Right kidney (tissue), 1 donor: ENCODE data around the gene NOL4L.
A peak's percentile ranks its signal among the peaks of the same experiment; 100 is the strongest.
"Not testable (repeated sequence)": the region's sequence is repeated elsewhere in the genome, so short reads cannot be mapped to it uniquely, and the experiment has no call there.

ENCODE experiments used
- DNase-seq: peaks from one replicate; pipeline ENCODE4 v3.0.0-alpha.2; 2016

The NOL4L gene

GRCh38 chr20:32507998-32508774, 76.9 kb downstream of the NOL4L start:
- no peak for DNase-seq

GRCh38 chr20:32506721-32507120, 78.4 kb downstream of the NOL4L start:
- no peak for DNase-seq

GRCh38 chr20:32505723-32506473, 79.2 kb downstream of the NOL4L start:
- DNase-seq: no peak

GRCh38 chr20:32501709-32502108, 83.4 kb downstream of the NOL4L start:
- DNase-seq: no peak

GRCh38 chr20:32497589-32498224, 87.4 kb downstream of the NOL4L start:
- no peak for DNase-seq

- no peak for DNase-seq
These were observed 88.2 kb downstream of the NOL4L start for GRCh38 chr20:32496811-32497533.

GRCh38 chr20:32495949-32496348, 89.2 kb downstream of the NOL4L start:
- no peak for DNase-seq

GRCh38 chr20:32495217-32495565, 89.9 kb downstream of the NOL4L start:
- no peak for DNase-seq

GRCh38 chr20:32494483-32495216, 90.5 kb downstream of the NOL4L start:
- DNase-seq: no peak

GRCh38 chr20:32493356-32493755, 91.8 kb downstream of the NOL4L start:
- DNase-seq: no peak

- DNase-seq: not testable (repeated sequence)
These were observed 93.4 kb downstream of the NOL4L start for GRCh38 chr20:32491764-32492151.

GRCh38 chr20:32490942-32491763, 94.0 kb downstream of the NOL4L start:
- no peak for DNase-seq

GRCh38 chr20:32488066-32488838, 96.9 kb downstream of the NOL4L start:
- DNase-seq: no peak

- DNase-seq: no peak
These were observed 97.8 kb downstream of the NOL4L start for GRCh38 chr20:32487381-32487780.

GRCh38 chr20:32485770-32486478, 99.2 kb downstream of the NOL4L start:
- no peak for DNase-seq

- peak; percentile 83 for DNase-seq
These were observed 100.0 kb downstream of the NOL4L start for GRCh38 chr20:32484958-32485769.

- DNase-seq: peak; percentile 79
These were observed 100.7 kb downstream of the NOL4L start for GRCh38 chr20:32484225-32484957.
